H9 (cell line): ENCODE results near the gene GPC3. TPM values are rescaled to one million over a fixed set of nuclear protein-coding genes. Genes with fewer than 3 reads are reported as not detected.
"Not testable (repeated sequence)": the region's sequence is repeated elsewhere in the genome, so short reads cannot be mapped to it uniquely, and the experiment has no call there.

Experiments
- DNase-seq: peaks from one replicate; pipeline ENCODE4 v3.0.0-alpha.2; 2017
- H2AFZ ChIP-seq: one replicate; pipeline ENCODE4 v1.6.1; 2013; ENCODE audit warnings: mild to moderate bottlenecking, low read length, control low read depth, moderate library complexity
- H2AK5ac ChIP-seq: 2 replicates; pipeline ENCODE4 v1.6.1; 2013; ENCODE audit warnings: low read length, control low read depth, mixed read lengths; ENCODE audit not compliant: insufficient read length
- H2BK120ac ChIP-seq: one replicate; pipeline ENCODE4 v1.6.1; 2013; ENCODE audit warnings: low read depth, mild to moderate bottlenecking, low read length, control low read depth, inconsistent platforms; ENCODE audit not compliant: poor library complexity, severe bottlenecking
- H2BK12ac ChIP-seq: 2 replicates; pipeline ENCODE4 v1.6.1; 2013; ENCODE audit warnings: low read length, control low read depth, mixed read lengths, low read depth; ENCODE audit not compliant: insufficient read length
- H2BK15ac ChIP-seq: 2 replicates; pipeline ENCODE4 v1.6.1; 2013; ENCODE audit warnings: low read depth, low read length, control low read depth
- H2BK20ac ChIP-seq: one replicate; pipeline ENCODE4 v1.6.1; 2013; ENCODE audit warnings: low read depth, mild to moderate bottlenecking, low read length, control low read depth, inconsistent platforms; ENCODE audit not compliant: poor library complexity, severe bottlenecking
- H2BK5ac ChIP-seq: 2 replicates; pipeline ENCODE4 v1.6.1; 2013; ENCODE audit warnings: low read length, control low read depth, mixed read lengths; ENCODE audit not compliant: insufficient read length
- H3K14ac ChIP-seq: 2 replicates; pipeline ENCODE4 v1.6.1; 2013; ENCODE audit warnings: low read length, control low read depth; ENCODE audit not compliant: insufficient read depth
- H3K18ac ChIP-seq: 2 replicates; pipeline ENCODE4 v1.6.1; 2013; ENCODE audit warnings: low read depth, mild to moderate bottlenecking, mixed read lengths, low read length, control low read depth; ENCODE audit not compliant: insufficient read length
- H3K23ac ChIP-seq: 2 replicates; pipeline ENCODE4 v1.6.1; 2013; ENCODE audit warnings: low read length, control low read depth, mixed read lengths, low read depth; ENCODE audit not compliant: insufficient read length
- H3K23me2 ChIP-seq: 2 replicates; pipeline ENCODE4 v1.6.1; 2013; ENCODE audit warnings: low read depth, mild to moderate bottlenecking, mixed read lengths, low read length, control low read depth; ENCODE audit not compliant: insufficient read length, poor library complexity, severe bottlenecking
- H3K27ac ChIP-seq: 2 replicates; pipeline ENCODE4 v1.5.1; 2013; ENCODE audit warnings: low read length, control low read depth, mixed read lengths, low read depth; ENCODE audit not compliant: insufficient read length
- H3K27me3 ChIP-seq: 2 replicates; pipeline ENCODE4 v1.6.1; 2013; ENCODE audit warnings: low read length, control low read depth, inconsistent platforms; ENCODE audit not compliant: insufficient read depth
- H3K4ac ChIP-seq: 2 replicates; pipeline ENCODE4 v1.6.1; 2013; ENCODE audit warnings: low read depth, mild to moderate bottlenecking, control low read depth, inconsistent platforms, low read length, moderate library complexity
- H3K4me1 ChIP-seq: 2 replicates; pipeline ENCODE4 v1.6.1; 2013; ENCODE audit warnings: low read length, control low read depth, inconsistent platforms; ENCODE audit not compliant: insufficient read depth
- H3K4me2 ChIP-seq: 2 replicates; pipeline ENCODE4 v1.6.1; 2013; ENCODE audit warnings: low read length, control low read depth, mixed read lengths; ENCODE audit not compliant: insufficient read length, insufficient read depth
- H3K56ac ChIP-seq: 2 replicates; pipeline ENCODE4 v1.6.1; 2013; ENCODE audit warnings: low read depth, mild to moderate bottlenecking, mixed read lengths, low read length, control low read depth; ENCODE audit not compliant: insufficient read length
- H3K79me1 ChIP-seq: 2 replicates; pipeline ENCODE4 v1.6.1; 2013; ENCODE audit warnings: low read depth, mild to moderate bottlenecking, moderate library complexity, low read length, control low read depth, inconsistent platforms; ENCODE audit not compliant: insufficient read depth, poor library complexity, severe bottlenecking
- H3K79me2 ChIP-seq: 2 replicates; pipeline ENCODE4 v1.6.1; 2013; ENCODE audit warnings: low read length, control low read depth, inconsistent platforms; ENCODE audit not compliant: insufficient read depth
- H3K9ac ChIP-seq: 2 replicates; pipeline ENCODE4 v1.6.1; 2013; ENCODE audit warnings: low read length, control low read depth, mixed read lengths; ENCODE audit not compliant: insufficient read length; ENCODE audit errors: extremely low read depth
- H3K9me3 ChIP-seq: one replicate; pipeline ENCODE4 v1.6.1; 2013; ENCODE audit warnings: low read depth, low read length, inconsistent platforms; ENCODE audit not compliant: control insufficient read depth
- H3T11ph ChIP-seq: one replicate; pipeline ENCODE4 v1.6.1; 2013; ENCODE audit warnings: mild to moderate bottlenecking, low read length, control low read depth, inconsistent platforms
- H4K20me1 ChIP-seq: one replicate; pipeline ENCODE4 v1.6.1; 2013; ENCODE audit not compliant: control insufficient read depth, insufficient read length, insufficient read depth
- H4K5ac ChIP-seq: 2 replicates; pipeline ENCODE4 v1.6.1; 2013; ENCODE audit warnings: low read depth, mild to moderate bottlenecking, mixed read lengths, low read length, control low read depth; ENCODE audit not compliant: insufficient read length
- H4K8ac ChIP-seq: replicated peaks from 2 replicates; pipeline ENCODE4 v1.6.1; 2013; ENCODE audit warnings: low read length, control low read depth, mixed read lengths, low read depth; ENCODE audit not compliant: insufficient read length
- H4K91ac ChIP-seq: 2 replicates; pipeline ENCODE4 v1.6.1; 2013; ENCODE audit warnings: low read depth, mild to moderate bottlenecking, moderate library complexity, mixed read lengths, low read length, control low read depth; ENCODE audit not compliant: insufficient read length
- H3K27ac Mint-ChIP-seq, 3 experiments: 2 replicates in 2 of 3; 3 replicates in 1 of 3; pipeline ENCODE4 v1.8.0; 2020 to 2021; ENCODE audit warnings: mixed read lengths in 3 of 3, mild to moderate bottlenecking in 1 of 3, moderate library complexity in 1 of 3
- H3K27me3 Mint-ChIP-seq: 2 replicates; pipeline ENCODE4 v1.8.0; 2021; ENCODE audit warnings: low read depth, mild to moderate bottlenecking, moderate library complexity, mixed read lengths
- H3K36me3 Mint-ChIP-seq, 3 experiments: 2 replicates in 2 of 3; 3 replicates in 1 of 3; pipeline ENCODE4 v1.8.0; 2020 to 2021; ENCODE audit warnings: low read depth in 3 of 3, mixed read lengths in 3 of 3; ENCODE audit not compliant: insufficient read depth in 1 of 3
- H3K4me1 Mint-ChIP-seq, 2 experiments: 2 replicates each; pipeline ENCODE4 v1.8.0; 2020; ENCODE audit warnings: mixed read lengths in 2 of 2
- H3K4me3 Mint-ChIP-seq, 2 experiments: 2 replicates in 1 of 2; 3 replicates in 1 of 2; pipeline ENCODE4 v1.8.0; 2020 to 2021; ENCODE audit warnings: mild to moderate bottlenecking in 2 of 2, mixed read lengths in 2 of 2, moderate library complexity in 1 of 2
- H3K9me3 Mint-ChIP-seq, 2 experiments: 2 replicates in 1 of 2; 3 replicates in 1 of 2; pipeline ENCODE4 v1.8.0; 2020; ENCODE audit warnings: mild to moderate bottlenecking in 2 of 2, mixed read lengths in 2 of 2, moderate library complexity in 1 of 2
- CTCF ChIP-seq: fragments of 200-600 bp; sonication (generic); conservative IDR thresholded peaks from 3 replicates; pipeline ENCODE4 v1.8.0; 2021; ENCODE audit warnings: antibody characterized with exemption, mild to moderate bottlenecking
- WGBS: extraction: QIAGEN DNeasy Blood & Tissue Kit; methylation state at CpG from one replicate; pipeline ENCODE4 v1.1.7; 2013; ENCODE audit warnings: missing lambda C conversion rate, low lambda C conversion rate, mixed read lengths; ENCODE audit not compliant: insufficient read length; ENCODE audit errors: extremely low coverage; 5-methylcytosine and 5-hydroxymethylcytosine counted together
- total RNA-seq: library from RNA; stranded (reverse); gene quantifications from 2 replicates; pipeline ENCODE4 v1.2.1, GENCODE V29; 2021

Gene GPC3
- total RNA-seq, 1 experiment from 2014 or later = 108 TPM

DNA sequence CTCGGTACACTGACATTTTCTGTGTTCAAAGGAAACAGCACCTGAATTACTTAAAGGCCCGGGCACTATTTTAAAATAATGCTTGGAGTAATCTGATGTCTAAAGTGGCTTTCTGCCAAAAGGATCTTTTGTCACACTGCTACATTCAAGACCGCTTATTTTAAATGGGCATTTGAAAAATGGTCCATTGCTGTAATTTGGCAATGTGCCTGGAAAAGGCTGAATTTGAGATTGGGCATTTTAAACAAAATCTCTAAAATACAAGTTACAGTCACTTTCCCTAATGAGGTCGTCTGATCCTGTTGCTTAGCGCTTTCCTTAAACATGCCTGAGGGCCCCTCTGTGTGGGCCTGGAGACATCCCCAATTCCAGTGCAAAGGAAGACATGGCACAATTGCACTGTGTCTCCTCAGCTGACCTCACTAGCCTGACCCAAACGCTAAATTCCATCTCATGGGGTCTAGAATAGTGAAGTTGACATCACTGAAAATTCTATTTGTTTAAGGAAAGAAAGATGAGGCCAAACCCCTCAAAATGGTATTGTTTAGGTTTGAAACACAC lies 214.2 kb downstream of the GPC3 start:
- Histone ChIP-seq H3K79me1 (no peaks in the 10 kb centered on the region), H2BK5ac (no peak overlapping the region), H2BK20ac (no peak overlapping the region), H3K9me3 (no peaks in the 10 kb centered on the region), H4K91ac (no peak overlapping the region), H4K20me1 (no peaks in the 10 kb centered on the region), H2BK120ac (no peak overlapping the region), H3K27me3 (no peaks in the 10 kb centered on the region), H3K4me1 (no peaks in the 10 kb centered on the region), H2BK12ac (no peak overlapping the region), H3K4ac (no peak overlapping the region), H3K56ac (no peak overlapping the region), H3K23ac (no peak overlapping the region), H3K4me2 (no peak overlapping the region), H3K14ac (no peak overlapping the region), H4K5ac (no peak overlapping the region), H3K79me2 (no peaks in the 10 kb centered on the region), H3T11ph (no peak overlapping the region), H3K9ac (no peak overlapping the region), H2BK15ac (no peak overlapping the region), H3K27ac (no peak overlapping the region), H4K8ac (no peak overlapping the region), H2AK5ac (no peak overlapping the region), H3K18ac (no peak overlapping the region), H3K23me2 (no peaks in the 10 kb centered on the region), H2AFZ (no peak overlapping the region)
- Mint-ChIP-seq H3K36me3 (no peaks in the 10 kb centered on the region), H3K4me3 (no peak overlapping the region), H3K4me1 (peaks cover 10% of the 10 kb centered on the region in 2 experiments), H3K27ac (no peak overlapping the region), H3K9me3 (no peaks in the 10 kb centered on the region), H3K27me3 (no peaks in the 10 kb centered on the region)
- WGBS = no CpG with 5 or more reads among the region's 6 CpGs
- DNase-seq = no peak
- no peak for TF ChIP-seq CTCF

GRCh38 chrX:133762976-133763548 lies 222.3 kb downstream of the GPC3 start:
- H3K18ac ChIP-seq, H3K4me2 ChIP-seq, H2BK20ac ChIP-seq, H3K36me3 Mint-ChIP-seq, H3K79me2 ChIP-seq, H3K27me3 ChIP-seq, H3K27ac ChIP-seq, H3K4me3 Mint-ChIP-seq, H3K56ac ChIP-seq, H2AFZ ChIP-seq, H2BK5ac ChIP-seq, H2AK5ac ChIP-seq, H3K9me3 ChIP-seq, H3K4me1 ChIP-seq, H3K4ac ChIP-seq, H4K20me1 ChIP-seq, H3K23me2 ChIP-seq, H4K91ac ChIP-seq, H4K8ac ChIP-seq, H3K4me1 Mint-ChIP-seq, H3K14ac ChIP-seq, H3K27me3 Mint-ChIP-seq, H3K9ac ChIP-seq, DNase-seq, H4K5ac ChIP-seq, H3K23ac ChIP-seq, H2BK15ac ChIP-seq, H2BK12ac ChIP-seq, H3K79me1 ChIP-seq, H3K9me3 Mint-ChIP-seq, H3T11ph ChIP-seq, H2BK120ac ChIP-seq: not testable (repeated sequence)
- no CpG with 5 or more reads among the region's 7 CpGs for WGBS
- peak overlapping the region in 1 of 3 experiments; percentile 66; a peak in 2 of 7 replicates for H3K27ac Mint-ChIP-seq
